Ecto neural progenitor cell (in vitro differentiated cells): ENCODE measurements around the gene DENND6A.
"Not testable (repeated sequence)": the region's sequence is repeated elsewhere in the genome, so short reads cannot be mapped to it uniquely, and the experiment has no call there.

ENCODE experiments used
- DNase-seq: peaks from one replicate; pipeline ENCODE4 v3.0.0-alpha.2; 2018; ENCODE audit warnings: low spot score

Gene DENND6A

GRCh38 chr3:57692133-57692395 is 813 bp downstream of the DENND6A start:
- not testable (repeated sequence) for DNase-seq

- DNase-seq = no peak
These were observed 1.3 kb downstream of the DENND6A start for GRCh38 chr3:57691411-57692132.

- no peak for DNase-seq
These were observed 3.4 kb downstream of the DENND6A start for GRCh38 chr3:57689367-57690053.

GRCh38 chr3:57688291-57688690 is 4.6 kb downstream of the DENND6A start:
- no peak for DNase-seq

GRCh38 chr3:57683286-57683685 is 9.6 kb downstream of the DENND6A start:
- no peak for DNase-seq

GRCh38 chr3:57682284-57682683 is 10.6 kb downstream of the DENND6A start:
- no peak for DNase-seq

- no peak for DNase-seq
These were observed 11.2 kb downstream of the DENND6A start for GRCh38 chr3:57681691-57682090.

- DNase-seq = no peak
These were observed 12.8 kb downstream of the DENND6A start for GRCh38 chr3:57680046-57680445.

- DNase-seq = no peak
These were observed 17.3 kb downstream of the DENND6A start for GRCh38 chr3:57675530-57675929.

- DNase-seq = no peak
These were observed 19.7 kb downstream of the DENND6A start for GRCh38 chr3:57673156-57673555.

- no peak for DNase-seq
These were observed 22.3 kb downstream of the DENND6A start for GRCh38 chr3:57670543-57670942.

- DNase-seq = no peak
These were observed 31.5 kb downstream of the DENND6A start for GRCh38 chr3:57661404-57661803.

GRCh38 chr3:57659806-57660439 is 33.0 kb downstream of the DENND6A start:
- DNase-seq = no peak

GRCh38 chr3:57659004-57659673 is 33.7 kb downstream of the DENND6A start:
- no peak for DNase-seq

GRCh38 chr3:57658536-57658935 is 34.3 kb downstream of the DENND6A start:
- no peak for DNase-seq

GRCh38 chr3:57655727-57656126 is 37.1 kb downstream of the DENND6A start:
- DNase-seq = no peak

GRCh38 chr3:57654267-57654666 is 38.6 kb downstream of the DENND6A start:
- no peak for DNase-seq

- no peak for DNase-seq
These were observed 40.7 kb downstream of the DENND6A start for GRCh38 chr3:57652203-57652602.

GRCh38 chr3:57647292-57647940 is 45.5 kb downstream of the DENND6A start:
- DNase-seq = no peak

- DNase-seq = no peak
These were observed 46.2 kb downstream of the DENND6A start for GRCh38 chr3:57646723-57647122.

- no peak for DNase-seq
These were observed 48.1 kb downstream of the DENND6A start for GRCh38 chr3:57644740-57645139.

- no peak for DNase-seq
These were observed 55.5 kb downstream of the DENND6A start for GRCh38 chr3:57637391-57637790.
